ENCODE results near the gene SSUH2. TPM values are rescaled to one million over a fixed set of nuclear protein-coding genes. Genes with fewer than 3 reads are reported as not detected.
"Not testable (repeated sequence)": the region's sequence is repeated elsewhere in the genome, so short reads cannot be mapped to it uniquely, and the experiment has no call there.

SSUH2 gene
- total RNA-seq: 1 to 10 TPM in 1 of 8 experiments, under 1 TPM in 7; 0.16 to 1.3 (median 0.37) TPM

GRCh38 chr3:8644748-8645390 is at the start of gene SSUH2:
TSS of gene SSUH2 (minus strand) at chr3:8644798. CDS start at chr3:8644758, 40 bp downstream.
- in situ Hi-C loops (cut with MboI; ENCODE audit: low pct_unique_long_range_greater_than_20kb in 2 of 9, low sequenced_read_pairs in 9 of 9, unreplicated experiment in 9 of 9): no loop called here
- H3K4me1 ChIP-seq (replicated peaks in 1 of 2): peaks cover 6 to 25% of the 10 kb centered on the region in 2 donors
- 0 to 73% (median 61%) methylated on average over 1 to 6 of the region's 8 CpGs; no CpG with 5 or more reads in 3 of the 10 experiments for WGBS, 10 experiments
- H3K27ac ChIP-seq: no peak within 1 kb of the TSS
- ATAC-seq (replicated peaks in 6 of 8): no peak
- H3K4me3 ChIP-seq: no peak within 1 kb of the TSS

- H3K4me1 ChIP-seq (replicated peaks in 1 of 2); H3K4me3 ChIP-seq; H3K27ac ChIP-seq; ATAC-seq (replicated peaks in 6 of 8); in situ Hi-C loops (cut with MboI; ENCODE audit: low pct_unique_long_range_greater_than_20kb in 2 of 9, low sequenced_read_pairs in 9 of 9, unreplicated experiment in 9 of 9): not testable (repeated sequence)
- WGBS, 10 experiments: 87 to 100% methylated on average over 1 to 3 of the region's 9 CpGs; no CpG with 5 or more reads in 8 of the 10 experiments
Measured at GRCh38 chr3:8691295-8691694, 46.7 kb upstream of the SSUH2 start.

- in situ Hi-C loops (cut with MboI; ENCODE audit: low pct_unique_long_range_greater_than_20kb in 2 of 9, low sequenced_read_pairs in 9 of 9, unreplicated experiment in 9 of 9); ATAC-seq (replicated peaks in 6 of 8); H3K27ac ChIP-seq; H3K4me3 ChIP-seq; H3K4me1 ChIP-seq (replicated peaks in 1 of 2): not testable (repeated sequence)
- 60 to 100% (median 70%) methylated on average over 1 to 5 of the region's 6 CpGs; no CpG with 5 or more reads in 7 of the 10 experiments for WGBS, 10 experiments
Measured at GRCh38 chr3:8684992-8685391, 40.4 kb upstream of the SSUH2 start.

DNA sequence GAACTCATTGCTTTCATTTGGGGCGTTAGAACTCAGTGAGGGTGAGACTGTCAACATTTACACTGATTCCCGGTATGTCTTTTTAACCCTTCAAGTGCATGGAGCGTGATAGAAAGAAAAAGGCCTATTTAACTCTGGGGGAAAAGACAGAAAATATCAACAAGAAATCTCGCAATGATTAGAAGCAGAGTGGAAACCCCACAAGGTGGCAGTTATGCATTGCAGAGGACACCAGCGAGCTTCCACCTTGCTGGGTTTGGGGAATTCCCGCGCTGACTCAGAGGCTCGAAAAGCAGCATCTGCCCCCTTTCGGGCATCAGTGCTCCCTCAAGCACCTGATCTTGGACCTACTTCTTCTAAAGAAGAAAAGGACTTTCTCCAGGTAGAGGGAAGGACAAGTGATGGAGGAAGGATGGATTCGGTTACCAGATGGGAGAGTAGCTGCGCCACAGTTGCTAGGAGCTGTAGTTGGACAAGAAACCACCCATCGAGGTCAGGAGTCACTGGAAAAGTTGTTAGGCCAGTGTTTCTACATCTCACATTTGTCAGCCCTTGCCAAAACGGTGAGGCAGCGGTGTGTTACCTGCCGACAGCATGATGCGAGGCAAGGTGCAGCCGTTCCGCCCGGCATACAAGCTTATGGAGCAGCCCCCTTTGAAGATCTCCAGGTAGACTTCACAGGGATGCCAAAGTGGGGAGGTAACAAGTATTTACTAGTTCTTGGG is 38.4 kb upstream of the SSUH2 start:
- H3K4me1 ChIP-seq (replicated peaks in 1 of 2); H3K4me3 ChIP-seq; in situ Hi-C loops (cut with MboI; ENCODE audit: low pct_unique_long_range_greater_than_20kb in 2 of 9, low sequenced_read_pairs in 9 of 9, unreplicated experiment in 9 of 9); H3K27ac ChIP-seq; ATAC-seq (replicated peaks in 6 of 8): not testable (repeated sequence)
- 40 to 80% (median 67%) methylated on average over 1 to 4 of the region's 19 CpGs; no CpG with 5 or more reads in 5 of the 10 experiments for WGBS, 10 experiments

GRCh38 chr3:8681881-8682538 is 37.4 kb upstream of the SSUH2 start:
- H3K27ac ChIP-seq; H3K4me1 ChIP-seq (replicated peaks in 1 of 2); in situ Hi-C loops (cut with MboI; ENCODE audit: low pct_unique_long_range_greater_than_20kb in 2 of 9, low sequenced_read_pairs in 9 of 9, unreplicated experiment in 9 of 9); H3K4me3 ChIP-seq; ATAC-seq (replicated peaks in 6 of 8): not testable (repeated sequence)
- 45 to 83% methylated on average over 2 of the region's 9 CpGs; no CpG with 5 or more reads in 8 of the 10 experiments for WGBS, 10 experiments

DNA sequence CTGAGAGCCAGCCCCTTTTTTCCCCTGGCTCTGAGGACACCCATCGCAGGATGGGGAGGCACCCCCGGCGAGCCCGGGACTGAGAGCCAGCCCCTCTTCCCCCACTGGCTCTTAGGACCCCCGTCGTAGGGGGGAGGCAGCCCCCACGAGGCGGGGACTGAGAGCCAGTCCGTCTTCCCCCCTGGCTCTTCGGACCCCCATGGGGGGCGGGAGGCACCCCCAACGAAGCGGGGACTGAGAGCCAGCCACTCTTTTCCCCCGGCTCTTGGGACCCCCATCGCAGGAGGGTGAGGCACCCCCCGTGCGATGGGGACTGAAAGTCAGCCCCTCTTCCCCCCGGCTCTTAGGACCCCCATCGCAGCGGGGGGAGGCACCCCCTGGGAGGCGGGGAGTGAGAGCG is 36.8 kb upstream of the SSUH2 start:
- ATAC-seq (replicated peaks in 6 of 8): no peak
- no CpG with 5 or more reads among the region's 22 CpGs for WGBS, 10 experiments
- Histone ChIP-seq H3K27ac (no peak overlapping the region), H3K4me1 (replicated peaks in 1 of 2) (no peaks in the 10 kb centered on the region), H3K4me3 (no peak overlapping the region)
- in situ Hi-C loops (cut with MboI; ENCODE audit: low pct_unique_long_range_greater_than_20kb in 2 of 9, low sequenced_read_pairs in 9 of 9, unreplicated experiment in 9 of 9): no loop called here

DNA sequence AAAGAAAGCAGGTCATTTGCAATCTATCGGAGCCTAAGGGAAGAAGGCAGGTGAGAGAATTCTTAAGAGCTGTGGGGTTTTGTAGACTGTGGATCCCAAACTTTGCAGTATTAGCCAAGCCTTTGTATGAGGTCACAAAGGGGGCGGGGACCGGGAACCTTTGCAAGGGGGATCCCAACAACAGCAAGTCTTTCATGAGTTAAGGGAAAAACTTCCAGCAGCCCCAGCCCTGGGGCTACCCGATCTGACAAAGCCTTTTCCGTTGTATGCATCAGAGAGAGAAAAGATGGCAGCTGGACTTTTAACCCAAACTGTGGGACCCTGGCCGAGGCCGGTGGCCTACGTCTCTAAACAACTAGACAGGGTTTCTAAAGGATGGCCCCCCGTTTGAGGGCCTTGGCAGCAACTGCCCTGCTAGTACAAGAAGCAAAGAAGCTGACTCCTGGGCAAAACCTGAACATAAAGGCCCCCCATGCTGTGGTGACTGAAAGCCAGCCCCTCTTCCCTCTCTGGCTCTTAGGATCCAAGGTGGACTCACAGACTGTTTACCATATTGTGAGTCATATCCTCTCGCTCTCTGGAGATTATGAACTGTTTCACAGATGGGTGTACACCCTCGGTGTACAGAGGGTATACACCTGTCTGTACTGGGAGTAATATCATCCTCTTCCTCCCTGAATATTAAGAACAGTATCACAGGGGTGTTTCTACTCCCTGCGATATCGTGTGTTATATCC is 35.4 kb upstream of the SSUH2 start:
- H3K27ac ChIP-seq: not testable (repeated sequence)

DNA sequence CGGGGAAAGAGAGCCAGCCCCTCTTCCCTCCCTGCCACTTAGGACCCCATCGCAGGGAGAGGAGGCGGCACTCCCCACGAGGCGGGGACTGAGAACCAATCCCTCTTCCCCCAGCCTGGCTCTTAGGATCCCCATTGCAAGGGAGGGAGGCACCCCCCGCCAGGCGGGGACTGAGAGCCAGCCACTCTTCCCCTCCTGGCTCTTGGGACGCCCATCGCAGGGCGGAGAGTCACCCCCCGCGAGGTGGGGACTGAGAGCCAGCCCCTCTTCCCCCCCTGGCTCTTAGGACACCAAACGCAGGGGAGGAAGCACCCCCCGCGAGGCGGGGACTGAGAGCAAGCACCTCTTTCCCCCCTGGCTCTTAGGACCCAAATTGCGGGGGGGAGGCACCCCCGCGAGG is 34.2 kb upstream of the SSUH2 start:
- ATAC-seq (replicated peaks in 6 of 8): no peak
- Histone ChIP-seq H3K4me1 (replicated peaks in 1 of 2) (peaks cover 0 to 8% of the 10 kb centered on the region in 2 donors), H3K4me3 (no peak overlapping the region), H3K27ac (no peak overlapping the region)
- in situ Hi-C loops (cut with MboI; ENCODE audit: low pct_unique_long_range_greater_than_20kb in 2 of 9, low sequenced_read_pairs in 9 of 9, unreplicated experiment in 9 of 9): no loop called here
- whole genome bisulfite sequencing, 10 experiments: no CpG with 5 or more reads among the region's 19 CpGs

More for the DNA sequence above, 35.4 kb upstream of the SSUH2 start:
- 40 to 93% (median 57%) methylated on average over 1 to 4 of the region's 13 CpGs; no CpG with 5 or more reads in 3 of the 10 experiments for WGBS, 10 experiments
- ATAC-seq (replicated peaks in 6 of 8): peak in 3 of 8 experiments; percentile 19 to 30 (median 25)
- H3K4me1 ChIP-seq (replicated peaks in 1 of 2); in situ Hi-C loops (cut with MboI; ENCODE audit: low pct_unique_long_range_greater_than_20kb in 2 of 9, low sequenced_read_pairs in 9 of 9, unreplicated experiment in 9 of 9); H3K4me3 ChIP-seq: not testable (repeated sequence)

- H3K27ac ChIP-seq; in situ Hi-C loops (cut with MboI; ENCODE audit: low pct_unique_long_range_greater_than_20kb in 2 of 9, low sequenced_read_pairs in 9 of 9, unreplicated experiment in 9 of 9); H3K4me3 ChIP-seq; ATAC-seq (replicated peaks in 6 of 8): not testable (repeated sequence)
- H3K4me1 ChIP-seq (replicated peaks in 1 of 2): peaks cover 0 to 11% of the 10 kb centered on the region in 2 donors
- WGBS, 10 experiments: 58 to 100% (median 89%) methylated on average over 2 to 3 of the region's 6 CpGs; no CpG with 5 or more reads in 6 of the 10 experiments
Measured at GRCh38 chr3:8677258-8677657, 32.7 kb upstream of the SSUH2 start.

GRCh38 chr3:8675591-8675990 is 31.0 kb upstream of the SSUH2 start:
- ATAC-seq (replicated peaks in 6 of 8); in situ Hi-C loops (cut with MboI; ENCODE audit: low pct_unique_long_range_greater_than_20kb in 2 of 9, low sequenced_read_pairs in 9 of 9, unreplicated experiment in 9 of 9): not testable (repeated sequence)
- WGBS, 10 experiments: 78 to 100% (median 100%) methylated on average over 1 to 4 of the region's 7 CpGs; no CpG with 5 or more reads in 6 of the 10 experiments

GRCh38 chr3:8673083-8673737 is 28.6 kb upstream of the SSUH2 start:
- in situ Hi-C loops (cut with MboI; ENCODE audit: low pct_unique_long_range_greater_than_20kb in 2 of 9, low sequenced_read_pairs in 9 of 9, unreplicated experiment in 9 of 9): loop anchor here in 1 of 9 experiments (25.0 kb wide), 1 partner anchor 289 kb away; the partner anchor contains the start of gene RAD18
- Histone ChIP-seq H3K27ac (no peak overlapping the region), H3K4me3 (no peak overlapping the region), H3K4me1 (replicated peaks in 1 of 2) (peaks cover 0 to 11% of the 10 kb centered on the region in 2 donors)
- 68 to 100% (median 92%) methylated on average over 2 to 14 of the region's 14 CpGs for WGBS, 10 experiments
- ATAC-seq (replicated peaks in 6 of 8): no peak

More at GRCh38 chr3:8675591-8675990, 31.0 kb upstream of the SSUH2 start:
- peaks cover 0 to 11% of the 10 kb centered on the region in 2 donors for H3K4me1 ChIP-seq (replicated peaks in 1 of 2)
- not testable (repeated sequence) for H3K4me3 ChIP-seq, H3K27ac ChIP-seq

- H3K4me1 ChIP-seq (replicated peaks in 1 of 2): peaks cover 0 to 6% of the 10 kb centered on the region in 2 donors
- WGBS, 10 experiments: 6 to 100% (median 86%) methylated on average over 1 to 2 of the region's 2 CpGs; no CpG with 5 or more reads in 1 of the 10 experiments
- ATAC-seq (replicated peaks in 6 of 8): no peak
- no peak overlapping the region for H3K27ac ChIP-seq
- in situ Hi-C loops (cut with MboI; ENCODE audit: low pct_unique_long_range_greater_than_20kb in 2 of 9, low sequenced_read_pairs in 9 of 9, unreplicated experiment in 9 of 9): loop anchor here in 1 of 9 experiments (25.0 kb wide), 1 partner anchor 293 kb away; the partner anchor contains the start of gene RAD18
- H3K4me3 ChIP-seq: no peak overlapping the region
Measured at GRCh38 chr3:8669019-8669418, 24.4 kb upstream of the SSUH2 start.

Measured in motor neuron (in vitro differentiated cells).